ENCODE data around the gene TRIM27. TPM values are rescaled to one million over a fixed set of nuclear protein-coding genes. Genes with fewer than 3 reads are reported as not detected.
"Not testable (repeated sequence)": the region's sequence is repeated elsewhere in the genome, so short reads cannot be mapped to it uniquely, and the experiment has no call there.

The TRIM27 gene
- total RNA-seq, 1 donor from 2014 or later = 61.5 TPM

DNA sequence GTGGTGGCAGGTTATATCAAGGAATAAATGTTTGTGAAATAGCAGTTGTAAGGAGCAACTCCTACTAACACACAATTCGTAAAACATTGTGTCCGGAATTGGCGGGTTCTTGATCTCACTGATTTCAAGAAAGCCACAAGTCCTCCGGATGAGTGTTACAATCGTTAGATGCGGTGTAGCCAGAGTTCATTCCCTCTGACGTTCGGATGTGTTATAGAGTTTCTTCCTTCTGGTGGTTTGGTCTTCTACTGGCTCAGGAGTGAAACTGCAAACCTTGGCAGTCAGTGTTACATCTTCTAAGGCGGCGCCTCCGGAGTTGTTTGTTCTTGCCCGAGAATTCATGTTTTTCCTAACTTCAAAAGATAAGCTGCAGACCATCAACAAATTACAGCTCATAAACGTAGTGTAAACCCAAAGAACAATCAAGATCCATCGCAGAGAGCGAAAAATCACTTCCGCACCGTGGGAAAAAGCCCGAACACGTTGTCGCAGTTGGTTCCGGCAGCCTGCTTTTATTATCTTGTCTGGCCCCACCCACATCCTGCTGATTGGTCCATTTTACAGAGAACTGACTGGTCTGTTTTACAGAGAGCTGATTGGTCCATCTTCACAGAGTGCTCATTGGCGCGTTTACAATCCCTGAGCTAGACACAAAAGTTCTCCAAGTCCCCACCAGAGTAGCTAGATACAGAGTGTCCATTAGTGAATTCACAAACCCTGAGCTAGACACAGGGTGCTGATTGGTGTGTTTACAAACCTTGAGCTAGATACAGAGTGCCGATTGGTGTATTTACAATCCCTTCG is 58.2 kb downstream of the TRIM27 start:
- intact Hi-C loops (cut with micrococcal nuclease) = loop anchor here (1.0 kb wide), 2 partner anchors 19 to 31 kb away; no protein-coding TSS in a partner anchor

DNA sequence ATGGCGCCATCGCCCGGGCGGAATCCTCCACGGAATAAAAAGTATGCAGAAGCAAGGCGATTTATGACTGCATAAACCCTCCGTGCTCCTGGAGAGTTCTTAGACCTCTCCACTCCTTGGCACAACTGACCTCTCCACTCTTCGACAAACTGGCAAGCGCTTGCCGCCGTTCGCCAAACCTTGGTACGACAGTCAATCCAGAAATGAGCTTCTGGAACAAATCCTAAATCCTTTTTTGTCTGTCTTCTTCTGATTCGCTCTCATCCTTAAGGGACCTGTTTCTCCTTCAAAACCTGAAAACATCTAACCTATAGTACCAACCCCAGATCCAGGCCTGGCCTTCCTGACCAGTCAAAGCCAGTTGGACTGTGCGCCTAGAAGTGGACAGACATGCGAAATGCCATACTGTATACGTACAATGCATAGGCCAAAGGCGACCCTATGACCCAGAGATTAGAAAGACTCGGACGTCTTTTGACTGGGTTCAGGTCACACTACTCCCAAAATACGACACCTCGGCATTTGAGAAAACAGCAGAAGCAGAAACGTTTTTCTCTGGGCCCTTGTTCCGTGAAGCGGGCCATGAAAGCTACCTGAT is 59.4 kb downstream of the TRIM27 start:
- intact Hi-C loops (cut with micrococcal nuclease) = no loop called here

DNA sequence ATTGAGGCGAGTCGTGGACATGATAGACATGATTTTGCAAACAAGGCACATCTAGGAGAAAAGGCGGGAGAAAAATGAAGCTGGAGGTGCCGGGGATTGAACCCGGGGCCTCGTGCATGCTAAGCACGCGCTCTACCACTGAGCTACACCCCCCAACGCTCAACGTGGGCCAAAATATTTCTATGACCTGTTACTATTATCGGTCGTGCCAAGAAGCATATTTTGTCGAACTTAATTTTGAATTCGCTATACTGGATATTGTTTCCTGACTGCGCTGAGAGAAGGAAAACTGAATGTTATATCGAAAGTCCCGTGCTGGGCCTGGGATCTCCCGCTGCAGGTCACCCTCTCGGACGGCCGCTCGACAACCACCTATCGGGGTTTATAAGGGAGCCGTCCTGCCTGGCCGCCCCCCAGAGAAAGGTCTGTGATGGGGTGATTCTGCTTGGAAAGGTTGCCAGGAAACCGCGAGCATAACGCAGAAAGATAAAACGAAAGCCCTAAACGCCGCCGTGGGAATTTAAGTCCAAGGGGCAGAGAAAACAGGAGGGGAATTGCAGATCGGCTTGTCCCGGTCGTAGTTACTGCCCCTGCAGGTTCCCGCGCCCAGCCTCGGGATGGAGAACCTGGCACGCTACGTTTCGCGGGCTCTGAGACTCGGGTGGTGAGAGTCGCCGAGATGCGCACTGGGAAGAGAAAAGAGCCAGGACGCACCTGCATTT is 60.0 kb downstream of the TRIM27 start:
- intact Hi-C loops (cut with micrococcal nuclease) = loop anchor here (1.0 to 2.0 kb wide), 6 partner anchors 25 to 153 kb away; partner anchors contain the start of gene TRIM27

DNA sequence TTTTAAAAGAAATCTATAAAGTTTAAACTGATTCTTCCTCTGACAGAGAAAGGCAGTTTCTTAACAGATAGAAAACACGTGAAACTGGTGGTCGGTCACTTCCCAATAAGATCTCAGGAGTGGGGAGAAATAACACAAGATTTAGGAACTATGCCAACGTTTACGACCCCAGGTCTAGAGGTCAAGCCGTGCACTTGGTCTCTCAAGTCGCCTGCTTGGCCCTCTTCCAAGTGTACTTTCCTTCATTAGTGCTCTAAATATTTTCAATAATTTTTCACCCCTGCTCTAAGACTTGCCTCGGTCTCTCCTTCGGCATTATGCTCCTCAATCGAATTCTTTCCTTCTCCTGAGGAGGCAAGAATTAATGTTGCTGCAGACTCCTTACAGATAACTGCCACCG is 61.7 kb downstream of the TRIM27 start:
- intact Hi-C loops (cut with micrococcal nuclease) = loop anchor here (2.0 kb wide), 1 partner anchor 61 kb away; the partner anchor contains the start of gene TRIM27

DNA sequence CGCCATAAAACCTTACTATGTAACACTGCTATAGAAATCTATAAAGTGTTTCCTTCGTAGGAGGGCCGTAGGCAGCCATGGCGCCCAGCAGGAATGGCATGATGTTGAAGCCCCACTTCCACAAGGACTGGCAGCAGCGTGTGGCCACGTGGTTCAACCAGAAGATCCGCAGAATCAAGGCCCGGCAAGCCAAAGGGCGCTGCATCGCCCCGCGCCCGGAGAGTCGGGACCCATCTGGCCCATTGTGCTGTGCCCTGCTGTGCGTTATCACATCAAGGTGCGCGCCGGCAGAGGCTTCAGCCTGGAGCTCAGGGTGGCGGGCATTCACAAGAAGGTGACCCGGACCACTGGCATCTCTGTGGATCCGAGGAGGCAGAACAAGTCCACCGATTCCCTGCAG is 62.4 kb downstream of the TRIM27 start:
- intact Hi-C loops (cut with micrococcal nuclease) = no loop called here

DNA sequence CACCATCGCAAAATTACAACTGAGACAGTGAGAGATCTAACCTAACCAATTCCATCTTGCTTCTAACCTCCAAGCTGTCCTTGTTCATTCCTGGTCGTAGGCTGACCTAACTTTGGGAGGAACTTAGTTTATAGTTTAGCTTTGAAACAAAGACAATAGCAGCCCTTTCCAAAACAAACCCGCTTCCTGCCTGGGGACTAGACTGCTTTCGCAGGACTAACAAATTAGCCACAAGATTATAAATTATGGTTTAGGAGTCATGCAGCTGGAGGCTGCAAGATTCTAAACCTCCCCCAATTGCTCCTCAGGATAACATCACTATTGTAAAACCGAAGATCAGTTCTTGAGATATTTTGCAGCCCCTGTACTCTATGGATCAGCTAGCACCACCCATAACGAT is 63.2 kb downstream of the TRIM27 start:
- intact Hi-C loops (cut with micrococcal nuclease) = no loop called here

DNA sequence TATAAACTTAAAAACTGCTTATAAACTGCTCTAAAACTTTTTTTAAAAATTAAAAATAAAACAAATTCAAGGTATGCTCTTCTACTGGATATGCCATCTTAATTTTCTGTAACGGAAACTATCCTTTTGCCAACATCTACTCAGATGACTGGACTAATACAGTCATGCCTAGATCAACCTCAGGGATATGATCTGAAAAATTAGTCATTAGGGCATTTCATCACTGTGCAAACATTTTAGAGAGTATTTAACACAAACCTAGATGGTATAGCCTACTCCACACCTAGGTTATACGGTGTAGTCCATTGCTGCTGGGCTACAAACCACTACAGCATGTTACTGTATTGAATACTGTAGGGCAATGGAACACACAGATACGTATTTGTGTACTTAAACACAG is 64.8 kb downstream of the TRIM27 start:
- intact Hi-C loops (cut with micrococcal nuclease) = no loop called here

DNA sequence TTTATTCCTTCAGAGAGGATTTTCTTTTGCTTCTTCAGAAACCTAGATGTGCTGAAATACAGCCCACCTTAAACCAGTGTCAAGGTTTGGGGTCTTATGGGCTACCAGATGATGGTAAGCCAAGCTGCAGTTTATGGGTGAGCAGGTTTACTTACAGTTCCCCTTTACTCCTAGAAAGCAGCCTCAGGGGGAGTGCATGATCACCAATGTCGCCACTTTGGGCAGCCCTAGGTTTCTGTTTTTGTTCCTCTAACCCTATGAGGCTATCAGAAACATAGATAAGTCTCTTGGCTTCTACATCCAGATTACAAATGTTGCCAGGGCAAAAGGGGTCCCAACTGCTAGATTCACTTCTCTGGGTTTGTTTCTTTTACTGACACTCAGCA is 67.2 kb downstream of the TRIM27 start:
- intact Hi-C loops (cut with micrococcal nuclease) = no loop called here

DNA sequence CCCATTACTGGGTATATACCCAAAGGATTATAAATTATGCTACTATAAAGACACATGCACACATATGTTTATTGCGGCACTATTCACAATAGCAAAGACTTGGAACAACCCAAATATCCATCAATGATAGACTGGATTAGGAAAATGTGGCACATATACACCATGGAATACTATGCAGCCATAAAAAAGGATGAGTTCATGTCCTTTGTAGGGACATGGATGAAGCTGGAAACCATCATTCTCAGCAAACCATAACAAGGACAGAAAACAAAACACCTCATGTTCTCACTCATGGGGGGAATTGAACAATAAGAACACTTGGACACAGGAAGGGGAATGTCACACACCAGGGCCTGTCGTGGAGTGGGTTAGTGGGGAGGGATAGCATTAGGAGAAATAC is 69.4 kb downstream of the TRIM27 start:
- intact Hi-C loops (cut with micrococcal nuclease) = not testable (repeated sequence)

Other genes starting within 250 kb of the TRIM27 start
- 0.66 and 0.77 TPM in 2 replicates for gene ZNF311, start 81.3 kb upstream of the TRIM27 start, total RNA-seq
- not detected in 2 replicates for gene OR2W1, start 121.2 kb upstream of the TRIM27 start, total RNA-seq
- gene OR2B3, start 163.3 kb upstream of the TRIM27 start, total RNA-seq = not detected in 2 replicates
- gene OR2J1, start 175.5 kb upstream of the TRIM27 start, total RNA-seq = not detected in 2 replicates
- not detected in 2 replicates for gene OR2J3, start 184.1 kb upstream of the TRIM27 start, total RNA-seq
- not detected in 2 replicates for gene OR2J2, start 246.9 kb upstream of the TRIM27 start, total RNA-seq